Suprapubic skin (tissue), 4 donors: ENCODE results near the gene GLTPD2. TPM values are rescaled to one million over a fixed set of nuclear protein-coding genes. Genes with fewer than 3 reads are reported as not detected.
A peak's percentile ranks its signal among the peaks of the same experiment; 100 is the strongest.

Experiments
- DNase-seq, 2 donors: peaks; one replicate each; pipeline ENCODE4 v3.0.0-alpha.2; 2019; ENCODE audit warnings: low spot score in 2 of 2
- H3K27ac ChIP-seq: fragments of 200-600 bp; sonication (generic); one replicate; pipeline ENCODE4 v1.5.1; 2019
- H3K27me3 ChIP-seq: fragments of 200-600 bp; sonication (generic); one replicate; pipeline ENCODE4 v1.5.1; 2019
- H3K36me3 ChIP-seq: fragments of 200-600 bp; sonication (generic); one replicate; pipeline ENCODE4 v1.5.1; 2019
- H3K4me1 ChIP-seq: fragments of 200-600 bp; sonication (generic); one replicate; pipeline ENCODE4 v1.5.1; 2019
- H3K4me3 ChIP-seq: fragments of 200-600 bp; sonication (generic); one replicate; pipeline ENCODE4 v1.5.1; 2019; ENCODE audit warnings: mild to moderate bottlenecking
- H3K9me3 ChIP-seq: fragments of 200-600 bp; sonication (generic); one replicate; pipeline ENCODE4 v1.5.1; 2019
- CTCF ChIP-seq, 2 donors: fragments of 200-600 bp in 1 of 2; fragments of 450-650 bp in 1 of 2; sonication (generic) in 1 of 2; IDR thresholded peaks; one replicate each; pipeline ENCODE4 v1.5.1; 2016 to 2019; ENCODE audit warnings: antibody characterized with exemption in 2 of 2, mild to moderate bottlenecking in 1 of 2, moderate library complexity in 1 of 2
- EP300 ChIP-seq: sonication (generic); formaldehyde crosslinking; IDR thresholded peaks from one replicate; pipeline ENCODE4 v1.6.1; 2017; ENCODE audit warnings: antibody characterized with exemption
- POLR2A ChIP-seq, 2 donors: fragments of 450-650 bp; IDR thresholded peaks; one replicate each; pipeline ENCODE4 v1.6.1; 2017; ENCODE audit warnings: antibody characterized with exemption in 2 of 2, mild to moderate bottlenecking in 2 of 2, moderate library complexity in 2 of 2
- POLR2AphosphoS5 ChIP-seq, 3 donors: sonication (generic); formaldehyde crosslinking; IDR thresholded peaks; one replicate each; pipeline ENCODE4 v1.6.1; 2017; ENCODE audit warnings: antibody characterized with exemption in 3 of 3
- WGBS: methylation state at CpG from one replicate; pipeline ENCODE4 v1.1.5; 2018; 5-methylcytosine and 5-hydroxymethylcytosine counted together
- total RNA-seq, 4 donors: library from RNA; depleted of rRNA; stranded (reverse); fragments of >200 nt; gene quantifications; one replicate each; pipeline ENCODE4 v1.1.0, GENCODE V29; 2016

Gene GLTPD2
- total RNA-seq, 4 donors from 2014 or later = 0.80 TPM; not detected in 3

- no peak within 1 kb of the TSS for H3K27ac ChIP-seq
- peaks cover 9% of the 10 kb centered on the region for H3K4me1 ChIP-seq
- no peaks in the 10 kb centered on the region for H3K9me3 ChIP-seq
- no peak within 1 kb of the TSS for H3K4me3 ChIP-seq
- DNase-seq = no peak
- TF ChIP-seq EP300 (no peak), POLR2AphosphoS5 (IDR thresholded peaks at IDR 0.05) (no peak), POLR2A (IDR thresholded peaks at IDR 0.05) (no peak), CTCF (IDR thresholded peaks at IDR 0.05) (no peak)
- WGBS = 80% methylated on average over 9 of the region's 9 CpGs
- H3K36me3 ChIP-seq = peaks cover 21% of the 10 kb centered on the region
- no peaks in the 10 kb centered on the region for H3K27me3 ChIP-seq
These were observed 13.5 kb downstream of the GLTPD2 start, which contains the start of gene C17orf114 for GRCh38 chr17:4802228-4802627. Gene C17orf114 (minus strand): TSS chr17:4802328.

GRCh38 chr17:4806456-4806776, 17.7 kb downstream of the GLTPD2 start:
- TF ChIP-seq POLR2AphosphoS5 (IDR thresholded peaks at IDR 0.05) (no peak), CTCF (IDR thresholded peaks at IDR 0.05) (no peak), POLR2A (IDR thresholded peaks at IDR 0.05) (no peak), EP300 (no peak)

GRCh38 chr17:4806777-4807604, 18.2 kb downstream of the GLTPD2 start, which contains the start of gene PLD2:
Gene PLD2 (plus strand): TSS chr17:4807152. CDS start chr17:4807773, 621 bp downstream.
- H3K4me1 ChIP-seq = peaks cover 27% of the 10 kb centered on the region
- H3K27ac ChIP-seq = peak within 1 kb of the TSS; percentile 73
- TF ChIP-seq POLR2AphosphoS5 (IDR thresholded peaks at IDR 0.05) = no peak
- TF ChIP-seq EP300 = no peak
- TF ChIP-seq POLR2A (IDR thresholded peaks at IDR 0.05) = peak in 1 of 2 donors; percentile 11
- TF ChIP-seq CTCF (IDR thresholded peaks at IDR 0.05) = no peak
- H3K9me3 ChIP-seq = no peaks in the 10 kb centered on the region
- peak; percentile 89 to 90 for DNase-seq
- no peaks in the 10 kb centered on the region for H3K27me3 ChIP-seq
- H3K36me3 ChIP-seq = peaks cover 16% of the 10 kb centered on the region
- H3K4me3 ChIP-seq = peak within 1 kb of the TSS; percentile 91
- no CpG with 5 or more reads among the region's 106 CpGs for WGBS

More at GRCh38 chr17:4806456-4806776, 17.7 kb downstream of the GLTPD2 start:
- Histone ChIP-seq H3K27me3 (no peaks in the 10 kb centered on the region), H3K4me3 (peak overlapping the region; percentile 91), H3K9me3 (no peaks in the 10 kb centered on the region), H3K36me3 (peaks cover 16% of the 10 kb centered on the region), H3K4me1 (peaks cover 27% of the 10 kb centered on the region), H3K27ac (peak overlapping the region; percentile 73)
- 3% methylated on average over 6 of the region's 16 CpGs for WGBS
- no peak for DNase-seq

- 24% methylated on average over 24 of the region's 32 CpGs for WGBS
These were observed 19.0 kb downstream of the GLTPD2 start for GRCh38 chr17:4807605-4808377.

More at GRCh38 chr17:4807605-4808377, 19.0 kb downstream of the GLTPD2 start:
- Histone ChIP-seq H3K9me3 (no peaks in the 10 kb centered on the region), H3K27ac (no peak overlapping the region), H3K4me3 (peak overlapping the region; percentile 91), H3K4me1 (peaks cover 27% of the 10 kb centered on the region), H3K27me3 (no peaks in the 10 kb centered on the region), H3K36me3 (peaks cover 16% of the 10 kb centered on the region)
- no peak for DNase-seq
- no peak for TF ChIP-seq POLR2A (IDR thresholded peaks at IDR 0.05)
- TF ChIP-seq CTCF (IDR thresholded peaks at IDR 0.05) = no peak
- TF ChIP-seq EP300 = no peak
- TF ChIP-seq POLR2AphosphoS5 (IDR thresholded peaks at IDR 0.05) = no peak
